Esophagus squamous epithelium (tissue), 5 donors: ENCODE results near the gene NXN. TPM values are rescaled to one million over a fixed set of nuclear protein-coding genes. Genes with fewer than 3 reads are reported as not detected.

Source experiments
- DNase-seq: peaks from one replicate; lab custom pipeline; 2025; lab: John Stamatoyannopoulos, UW
- H3K27ac ChIP-seq, 4 donors: fragments of 200-600 bp; sonication (generic); one replicate each; pipeline ENCODE4 v1.5.1; 2016 to 2019; ENCODE audit warnings: mild to moderate bottlenecking in 1 of 4
- H3K27me3 ChIP-seq, 4 donors: fragments of 200-600 bp; sonication (generic); 1 replicate in 3 of 4; 2 replicates in 1 of 4; pipeline versions ENCODE4 v1.5.1 to v1.6.0; 2017 to 2021; ENCODE audit warnings: antibody characterized with exemption in 1 of 4
- H3K36me3 ChIP-seq, 3 donors: fragments of 200-600 bp; sonication (generic); one replicate each; pipeline ENCODE4 v1.5.1; 2016 to 2019
- H3K4me1 ChIP-seq, 3 donors: fragments of 200-600 bp; sonication (generic); one replicate each; pipeline ENCODE4 v1.5.1; 2017 to 2019
- H3K4me3 ChIP-seq, 4 donors: fragments of 200-600 bp; sonication (generic); 1 replicate in 3 of 4; 2 replicates in 1 of 4; pipeline ENCODE4 v1.5.1; 2016 to 2019; ENCODE audit warnings: mild to moderate bottlenecking in 2 of 4, moderate library complexity in 1 of 4
- H3K9me3 ChIP-seq, 3 donors: fragments of 200-600 bp; sonication (generic); one replicate each; pipeline ENCODE4 v1.5.1; 2016 to 2019
- CTCF ChIP-seq, 6 experiments: fragments of 450-650 bp in 4 of 6; fragments of 200-600 bp in 2 of 6; sonication (generic) in 2 of 6; IDR thresholded peaks; one replicate each; pipeline ENCODE4 v1.5.1; 2016 to 2019; ENCODE audit warnings: antibody characterized with exemption in 6 of 6, mild to moderate bottlenecking in 4 of 6, moderate library complexity in 4 of 6
- POLR2A ChIP-seq, 4 donors: fragments of 450-650 bp; IDR thresholded peaks; one replicate each; pipeline ENCODE4 v1.6.1; 2017; ENCODE audit warnings: antibody characterized with exemption in 4 of 4, mild to moderate bottlenecking in 4 of 4, moderate library complexity in 3 of 4
- WGBS, 2 donors: methylation state at CpG; one replicate each; pipeline ENCODE4 v1.1.5; 2018; 5-methylcytosine and 5-hydroxymethylcytosine counted together
- intact Hi-C: fragments of 100-400 bp; cut with DNase I; formaldehyde crosslinking; loops from one replicate; pipeline ENCODE4 v1.15.0; 2022
- total RNA-seq, 4 donors: library from RNA; depleted of rRNA; stranded (reverse); fragments of >200 nt; gene quantifications; one replicate each; pipeline ENCODE4 v1.1.0, GENCODE V29; 2016
- donor health status: DM: yes; HTN: yes; CAD: no.

NXN gene
- total RNA-seq, 4 donors from 2014 or later, result 19.5 to 34.9 (median 28.7) TPM

GRCh38 chr17:885971-886571 is 93.5 kb downstream of the NXN start:
- no peak for DNase-seq
- H3K4me3 ChIP-seq, result no peak overlapping the region
- H3K9me3 ChIP-seq, result no peaks in the 10 kb centered on the region
- 56 to 72% methylated on average over 8 to 14 of the region's 18 CpGs for WGBS, 2 donors
- no peaks in the 10 kb centered on the region for H3K27me3 ChIP-seq
- no peaks in the 10 kb centered on the region for H3K36me3 ChIP-seq
- no peak for TF ChIP-seq CTCF (IDR thresholded peaks at IDR 0.05)
- no peak for TF ChIP-seq POLR2A (IDR thresholded peaks at IDR 0.05)
- intact Hi-C loops, result no loop called here
- peak overlapping the region in 3 of 4 donors; percentile 72 to 75 (median 74) for H3K27ac ChIP-seq
- peaks cover 12 to 71% (median 38%) of the 10 kb centered on the region in 3 donors for H3K4me1 ChIP-seq

GRCh38 chr17:883586-883962 is 96.0 kb downstream of the NXN start:
- H3K4me1 ChIP-seq, result peaks cover 19 to 89% (median 60%) of the 10 kb centered on the region in 3 donors
- TF ChIP-seq POLR2A (IDR thresholded peaks at IDR 0.05), result no peak
- no peak for TF ChIP-seq CTCF (IDR thresholded peaks at IDR 0.05)
- no peaks in the 10 kb centered on the region for H3K27me3 ChIP-seq
- H3K4me3 ChIP-seq, result no peak overlapping the region
- H3K36me3 ChIP-seq, result no peaks in the 10 kb centered on the region
- no peaks in the 10 kb centered on the region for H3K9me3 ChIP-seq
- 53 to 65% methylated on average over 6 to 11 of the region's 12 CpGs for WGBS, 2 donors
- intact Hi-C loops, result no loop called here
- no peak for DNase-seq
- peak overlapping the region; percentile 37 to 87 (median 84) for H3K27ac ChIP-seq

- DNase-seq, result no peak
- intact Hi-C loops, result no loop called here
- Histone ChIP-seq H3K4me1 (peaks cover 19 to 88% (median 60%) of the 10 kb centered on the region in 3 donors), H3K36me3 (no peaks in the 10 kb centered on the region), H3K27ac (peak overlapping the region; percentile 37 to 87 (median 84)), H3K4me3 (no peak overlapping the region), H3K9me3 (no peaks in the 10 kb centered on the region), H3K27me3 (no peaks in the 10 kb centered on the region)
- no peak for TF ChIP-seq CTCF (IDR thresholded peaks at IDR 0.05)
- no peak for TF ChIP-seq POLR2A (IDR thresholded peaks at IDR 0.05)
- 31 to 39% methylated on average over 3 to 7 of the region's 14 CpGs for WGBS, 2 donors
These were observed 96.6 kb downstream of the NXN start for GRCh38 chr17:882827-883585.

- Histone ChIP-seq H3K9me3 (no peaks in the 10 kb centered on the region), H3K4me3 (no peak overlapping the region), H3K27me3 (no peaks in the 10 kb centered on the region), H3K4me1 (peaks cover 19 to 83% (median 55%) of the 10 kb centered on the region in 3 donors), H3K27ac (peak overlapping the region; percentile 37 to 88 (median 86)), H3K36me3 (no peaks in the 10 kb centered on the region)
- no peak for TF ChIP-seq CTCF (IDR thresholded peaks at IDR 0.05)
- no peak for TF ChIP-seq POLR2A (IDR thresholded peaks at IDR 0.05)
- 84% methylated on average over 6 of the region's 6 CpGs for WGBS, 2 donors
- intact Hi-C loops, result no loop called here
- DNase-seq, result no peak
These were observed 97.8 kb downstream of the NXN start for GRCh38 chr17:881778-882177.
